HG02870 (cell line): ENCODE data around the gene LENG8.
"Not testable (repeated sequence)": the region's sequence is repeated elsewhere in the genome, so short reads cannot be mapped to it uniquely, and the experiment has no call there.

Experiments
- ATAC-seq: cut with Tn5 transposase; IDR thresholded peaks from one replicate; pipeline ENCODE4 v1.9.1; 2021; ENCODE audit warnings: mild to moderate bottlenecking, moderate library complexity; ENCODE audit not compliant: unreplicated experiment

Gene LENG8

DNA sequence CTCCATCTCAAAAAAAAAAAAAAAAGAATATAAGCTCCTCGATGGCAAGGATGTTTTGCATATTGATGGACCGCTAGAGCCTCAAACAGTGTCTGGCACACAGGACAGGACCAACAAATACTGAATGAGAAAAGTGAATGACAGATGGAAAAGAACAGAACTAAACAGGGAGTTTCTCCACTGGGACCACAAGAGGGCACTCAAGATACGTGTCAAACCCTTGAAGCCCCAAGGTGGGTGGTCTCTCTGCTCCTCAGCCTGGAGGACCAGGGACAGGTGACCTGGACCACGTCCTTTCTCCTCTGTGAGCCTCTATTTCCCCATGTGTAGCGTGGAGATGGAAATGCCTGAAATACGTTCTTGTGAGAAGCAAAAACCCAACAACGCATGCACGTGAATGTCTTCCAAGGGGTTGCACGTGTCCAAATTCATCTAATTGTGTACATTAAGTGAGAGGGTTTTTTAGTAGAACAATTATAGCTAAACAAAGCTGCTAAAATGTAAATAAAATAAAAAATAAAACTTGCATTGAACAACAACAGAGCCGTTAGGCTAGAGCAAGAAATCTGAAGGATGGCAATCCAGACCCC lies 29.8 kb downstream of the LENG8 start:
- ATAC-seq: no peak

DNA sequence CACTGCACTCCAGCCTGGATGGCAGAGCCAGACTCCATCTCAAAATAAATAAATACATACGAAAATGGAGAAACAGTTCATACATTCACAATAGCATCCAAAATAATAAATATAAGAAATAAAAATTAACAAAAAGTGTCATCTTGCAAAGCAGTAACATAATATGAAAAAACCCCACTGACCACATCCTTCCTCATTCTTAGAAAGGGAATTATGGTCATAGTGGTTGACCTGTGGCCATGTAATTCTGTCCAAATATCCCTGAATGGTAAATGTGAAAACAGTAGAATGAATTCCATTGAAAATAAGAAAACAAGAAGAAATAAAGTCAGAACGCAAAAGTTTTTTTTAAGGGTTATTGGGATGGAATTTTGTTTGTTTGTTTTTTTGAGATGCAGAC lies 31.1 kb downstream of the LENG8 start:
- no peak for ATAC-seq

DNA sequence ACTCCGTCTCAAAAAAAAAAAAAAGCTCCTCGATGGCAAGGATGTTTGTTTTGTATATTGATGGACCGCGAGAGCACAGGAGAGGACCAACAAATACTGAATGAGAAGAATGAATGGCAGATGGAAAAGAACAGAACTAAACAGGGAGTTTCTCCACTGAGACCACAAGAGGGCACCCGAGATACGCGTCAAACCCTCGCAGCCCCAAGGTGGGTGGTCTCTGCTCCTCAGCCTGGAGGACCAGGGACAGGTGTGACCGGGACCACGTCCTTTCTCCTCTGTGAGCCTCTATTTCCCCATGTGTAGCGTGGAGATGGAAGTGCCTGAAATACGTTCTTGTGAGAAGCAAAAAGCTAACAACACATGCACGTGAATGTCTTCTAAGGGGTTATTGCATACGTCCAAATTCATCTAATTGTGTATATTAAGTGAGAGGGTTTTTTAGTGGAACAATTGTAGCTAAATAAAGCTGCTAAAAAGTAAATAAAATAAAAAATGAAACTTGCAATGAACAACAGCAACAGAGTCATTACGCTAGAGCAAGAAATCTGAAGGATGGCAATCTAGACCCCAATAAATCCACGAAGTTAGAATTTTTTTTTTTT lies 32.4 kb downstream of the LENG8 start:
- ATAC-seq: no peak

DNA sequence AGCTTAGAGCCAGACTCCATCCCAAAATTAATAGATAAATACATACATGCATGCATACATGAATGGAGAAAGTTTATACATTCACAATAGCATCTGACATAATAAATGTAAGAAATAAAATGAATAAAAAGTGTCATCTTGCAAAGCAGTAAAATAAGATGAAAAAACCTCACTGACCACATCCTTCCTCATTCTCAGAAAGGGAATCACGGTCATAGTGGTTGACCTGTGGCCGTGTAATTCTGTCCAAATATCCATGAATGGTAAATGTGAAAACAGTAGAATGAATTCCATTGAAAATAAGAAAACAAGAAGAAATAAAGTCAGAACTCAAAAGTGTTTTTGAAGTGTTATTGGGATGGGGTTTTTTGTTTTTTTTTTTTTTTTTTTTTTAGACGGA lies 33.9 kb downstream of the LENG8 start:
- no peak for ATAC-seq

DNA sequence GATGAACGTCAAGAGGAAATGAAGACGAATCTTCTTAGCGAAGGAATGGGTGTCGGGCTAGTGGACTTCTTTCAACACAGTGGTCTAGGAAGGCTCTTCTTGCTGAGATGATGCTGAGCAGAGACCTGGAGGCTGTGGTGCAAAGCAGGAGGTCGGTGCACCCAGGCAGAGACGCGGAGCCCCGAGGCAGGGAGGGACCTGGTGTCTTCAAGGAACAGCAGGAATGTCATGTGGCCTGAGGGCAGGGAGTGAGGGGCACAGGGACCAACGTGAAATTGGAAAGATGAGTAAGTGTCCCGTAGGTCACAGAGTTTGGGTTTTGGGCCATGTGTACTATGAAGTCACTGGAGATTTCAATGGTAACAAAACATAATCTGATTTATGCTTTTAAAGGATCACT lies 35.5 kb downstream of the LENG8 start:
- ATAC-seq: no peak

DNA sequence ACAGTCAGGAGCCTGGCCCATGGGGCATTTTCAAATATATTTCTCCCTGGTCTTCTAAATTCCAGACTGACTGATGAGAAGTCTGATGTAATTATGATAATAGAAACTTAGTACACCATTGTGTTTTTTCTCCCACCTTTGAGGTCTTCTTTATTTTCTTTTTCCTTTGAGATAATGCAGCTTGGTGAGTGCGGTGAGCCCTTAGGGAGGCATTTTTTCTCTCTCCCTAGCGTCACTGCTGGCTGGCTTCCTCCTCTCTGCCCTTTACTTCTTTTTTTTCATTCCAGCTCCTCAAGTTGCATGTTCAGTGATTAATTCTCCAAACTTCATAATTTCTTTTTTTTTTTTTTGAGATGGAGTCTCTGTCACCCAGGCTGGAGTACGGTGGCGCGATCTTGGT lies 36.9 kb downstream of the LENG8 start:
- no peak for ATAC-seq

DNA sequence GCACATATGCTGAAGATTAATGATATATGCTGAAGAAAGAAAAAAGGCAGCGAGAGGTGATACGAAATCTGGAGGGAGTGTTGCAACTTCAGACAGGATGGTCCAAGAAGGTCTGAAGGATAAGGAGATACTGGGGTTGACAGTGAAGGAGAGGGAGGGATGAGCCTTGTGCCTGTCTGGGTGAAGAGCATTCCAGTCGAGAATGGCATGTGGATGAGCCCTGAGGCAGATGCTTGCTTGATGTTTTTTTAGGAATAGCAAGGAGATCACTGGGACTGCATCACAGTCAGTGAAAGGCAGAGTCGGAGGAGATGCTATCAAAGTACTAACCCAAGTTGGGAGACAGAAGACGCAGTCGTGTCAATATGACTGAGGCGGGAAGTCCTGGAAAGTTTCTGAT lies 40.3 kb downstream of the LENG8 start:
- no peak for ATAC-seq

DNA sequence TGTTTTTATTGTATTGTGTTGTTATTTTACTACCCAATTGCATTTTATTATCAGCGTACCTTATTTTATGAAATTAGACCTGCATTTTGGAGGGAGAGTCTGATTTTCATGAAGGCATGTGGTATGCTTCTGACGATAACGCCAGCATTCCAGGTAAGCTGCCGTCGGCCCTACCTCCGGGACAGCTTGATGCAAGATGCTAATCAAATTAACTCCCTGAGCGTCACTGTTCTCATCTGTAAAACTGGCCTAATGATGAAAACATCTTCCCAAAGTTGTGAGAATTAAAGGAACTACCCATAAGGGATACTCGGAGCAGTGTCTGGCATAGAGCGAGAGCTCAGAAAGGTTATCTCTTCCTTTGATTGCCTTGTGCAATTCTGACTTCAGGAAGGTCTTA lies 40.8 kb downstream of the LENG8 start:
- no peak for ATAC-seq

DNA sequence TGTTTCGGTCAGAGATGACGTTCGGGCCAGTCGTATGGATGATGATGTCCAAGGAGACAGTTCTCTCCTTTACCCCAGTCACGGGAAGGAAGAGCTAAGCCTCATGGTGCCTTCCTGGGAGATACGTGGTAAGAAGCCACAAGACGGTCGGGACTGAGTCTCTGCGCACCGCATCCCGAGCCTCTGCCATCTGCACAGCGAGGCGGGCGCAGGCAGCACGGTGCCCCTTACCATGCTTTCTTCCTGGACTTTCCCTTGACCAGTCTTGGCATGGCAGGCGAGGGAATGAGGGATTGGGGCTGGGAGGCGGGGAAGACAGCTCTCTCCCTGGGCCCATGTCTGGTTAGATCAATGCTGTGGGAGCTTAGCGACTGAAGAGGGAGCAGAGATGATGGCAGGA lies 43.6 kb downstream of the LENG8 start:
- ATAC-seq: no peak

DNA sequence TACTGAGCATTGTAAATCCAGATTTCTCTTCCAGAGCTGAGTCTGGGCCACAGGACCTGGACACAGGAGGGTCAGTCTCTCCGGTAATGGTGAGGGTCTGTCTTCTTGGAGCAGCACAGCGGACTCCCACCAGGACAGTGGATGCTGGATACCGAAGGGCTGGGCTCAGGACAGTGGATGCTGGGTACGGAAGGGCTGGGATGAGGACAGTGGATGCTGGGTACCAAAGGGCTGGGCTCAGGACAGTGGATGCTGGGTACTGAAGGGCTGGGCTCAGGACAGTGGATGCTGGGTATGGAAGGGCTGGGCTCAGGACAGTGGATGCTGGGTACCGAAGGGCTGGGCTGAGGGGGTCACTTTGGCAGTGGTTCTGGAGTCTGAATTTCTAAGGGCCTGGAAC lies 44.1 kb downstream of the LENG8 start:
- not testable (repeated sequence) for ATAC-seq

DNA sequence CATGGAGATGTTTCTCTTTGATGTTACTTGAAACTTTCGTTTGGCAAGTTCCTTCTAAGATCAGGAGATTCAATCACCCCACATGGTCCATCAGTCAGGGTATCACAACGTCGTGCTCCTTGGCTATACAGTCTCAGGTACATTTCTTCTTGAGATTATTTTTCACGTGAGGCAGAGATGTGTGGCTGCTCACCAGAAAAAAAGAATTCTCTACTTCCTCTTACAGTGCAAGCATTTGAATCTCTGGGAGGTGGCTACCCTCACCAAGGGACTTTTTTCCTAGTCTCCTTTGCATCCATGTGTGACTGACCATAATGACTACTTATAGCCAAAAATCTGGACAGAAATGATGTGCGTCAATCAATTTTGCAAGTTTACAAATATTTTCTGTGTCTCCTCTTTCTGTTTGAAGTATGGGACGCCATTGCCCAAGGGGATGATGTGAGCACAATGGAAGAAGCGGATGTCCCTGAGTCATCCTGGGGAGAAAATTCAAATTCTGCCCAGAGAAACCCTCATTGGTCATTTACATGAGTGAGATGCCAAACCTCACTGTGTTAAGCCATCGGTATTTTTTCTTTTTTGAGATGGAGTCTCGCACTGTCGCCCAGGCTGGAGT lies 45.1 kb downstream of the LENG8 start:
- no peak for ATAC-seq

DNA sequence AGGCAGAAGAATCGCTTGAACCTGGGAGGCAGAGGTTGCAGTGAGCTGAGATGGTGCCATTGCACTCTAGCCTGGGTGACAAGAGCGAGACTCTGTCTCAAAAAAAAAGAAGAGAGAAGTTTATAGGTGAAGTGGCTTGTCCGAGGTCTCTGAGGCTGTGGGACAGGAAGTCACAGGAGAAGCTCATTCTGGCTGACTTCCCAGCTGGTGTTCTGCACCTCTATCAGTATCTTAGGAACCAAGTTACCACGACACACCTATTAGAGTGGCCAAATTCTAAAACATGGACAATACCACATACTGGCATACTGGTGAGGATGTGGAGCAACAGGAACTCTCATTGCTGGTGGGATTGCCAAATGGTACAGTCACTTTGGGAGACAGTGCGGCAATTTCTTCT lies 46.3 kb downstream of the LENG8 start:
- not testable (repeated sequence) for ATAC-seq

DNA sequence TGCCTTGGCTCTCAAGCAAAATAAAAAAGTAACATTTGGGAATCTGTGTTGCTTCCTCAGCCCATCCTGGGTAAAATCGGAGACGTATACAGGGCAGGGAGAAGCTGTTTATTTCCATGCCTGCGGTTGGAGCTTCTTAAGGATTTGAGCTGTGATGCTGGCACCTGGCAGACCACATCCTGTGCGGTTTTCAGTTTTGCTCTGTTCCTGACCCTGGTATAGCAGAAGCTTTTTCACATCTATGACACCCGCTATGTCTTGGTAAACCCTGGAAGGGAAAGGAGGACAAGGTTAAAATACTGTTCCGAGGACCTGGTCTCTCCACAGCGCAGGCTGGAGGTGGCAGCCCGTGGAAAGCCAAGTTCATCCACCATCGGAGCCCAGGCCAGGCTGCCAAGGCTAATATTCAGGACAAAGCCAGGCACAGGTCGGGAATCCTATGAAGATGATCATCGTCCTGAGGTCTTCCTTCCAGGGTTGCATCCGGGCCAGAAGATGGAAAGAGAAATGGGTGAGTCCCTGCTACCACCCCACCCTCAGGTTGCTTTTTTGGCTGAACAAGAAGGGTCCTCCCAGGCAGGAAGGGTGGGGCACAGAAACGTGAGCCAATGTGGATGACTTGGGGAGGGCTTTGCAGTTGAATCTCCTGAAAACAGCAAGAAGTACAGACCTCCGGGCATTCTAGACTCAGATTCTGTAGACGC lies 48.9 kb downstream of the LENG8 start:
- ATAC-seq: not testable (repeated sequence)

DNA sequence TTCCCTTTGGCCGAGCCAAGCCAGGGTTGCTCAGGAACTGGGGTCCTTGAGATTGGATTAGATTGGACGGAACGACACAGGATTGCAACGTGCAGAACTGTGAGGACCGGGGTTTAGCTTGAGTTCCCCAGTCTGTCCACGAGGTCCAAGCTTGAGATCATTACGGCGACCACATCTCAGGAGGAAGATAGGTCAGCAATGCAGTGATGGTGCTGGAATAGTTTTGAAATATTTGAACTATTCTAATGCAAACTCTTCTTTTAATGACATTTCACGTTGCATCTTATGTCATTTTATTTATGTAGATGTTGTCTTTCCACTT lies 49.4 kb downstream of the LENG8 start:
- ATAC-seq: not testable (repeated sequence)

DNA sequence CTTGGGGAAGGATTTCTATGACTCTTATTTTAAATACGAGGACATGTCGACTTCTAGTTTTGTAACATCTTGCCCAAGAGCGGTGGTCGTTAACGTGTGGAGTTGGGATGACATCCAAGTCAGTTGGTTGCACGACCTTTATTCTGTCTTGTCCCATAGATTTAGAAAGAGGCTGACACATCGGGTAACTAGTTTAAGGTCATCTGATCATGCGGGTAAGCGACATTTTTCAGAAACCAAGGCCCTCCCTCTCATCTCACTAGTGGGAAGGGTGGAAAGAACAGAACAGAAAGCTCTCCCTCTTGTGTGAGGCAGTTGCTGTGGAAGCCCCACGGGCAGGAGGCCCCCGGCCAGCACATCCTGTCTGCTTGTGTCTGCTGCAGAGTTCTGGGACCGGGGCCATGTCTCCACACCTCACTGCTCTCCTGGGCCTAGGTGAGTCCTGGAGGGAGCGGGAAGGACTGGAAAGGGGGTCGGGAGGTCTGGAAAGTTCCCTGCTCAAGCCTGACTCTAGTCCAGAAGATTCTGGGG lies 53.6 kb downstream of the LENG8 start, which contains the start of gene LAIR2:
LAIR2 (plus strand) TSS at position 314 of the 531 bp plus-strand sequence; CDS start at position 402, 88 bp downstream.
- no peak for ATAC-seq

DNA sequence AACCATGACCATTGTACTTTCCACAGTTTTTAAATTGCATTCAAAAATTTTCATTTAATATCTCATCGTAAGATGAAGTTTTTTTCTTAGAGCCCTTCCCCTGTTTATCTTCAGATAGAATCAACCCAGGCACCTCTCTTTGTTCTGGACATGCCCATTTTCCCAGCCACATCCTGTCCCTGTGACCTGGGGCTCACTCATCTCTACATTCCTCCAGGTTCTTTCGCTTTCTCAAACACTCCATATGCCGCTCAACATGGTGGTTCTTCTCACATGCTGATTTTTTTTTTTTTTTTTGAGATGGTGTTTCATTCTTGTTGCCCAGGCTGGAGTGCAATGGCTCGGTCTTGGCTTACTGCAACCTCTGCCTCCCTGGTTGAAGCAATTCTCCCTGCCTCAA lies 56.5 kb downstream of the LENG8 start:
- not testable (repeated sequence) for ATAC-seq

DNA sequence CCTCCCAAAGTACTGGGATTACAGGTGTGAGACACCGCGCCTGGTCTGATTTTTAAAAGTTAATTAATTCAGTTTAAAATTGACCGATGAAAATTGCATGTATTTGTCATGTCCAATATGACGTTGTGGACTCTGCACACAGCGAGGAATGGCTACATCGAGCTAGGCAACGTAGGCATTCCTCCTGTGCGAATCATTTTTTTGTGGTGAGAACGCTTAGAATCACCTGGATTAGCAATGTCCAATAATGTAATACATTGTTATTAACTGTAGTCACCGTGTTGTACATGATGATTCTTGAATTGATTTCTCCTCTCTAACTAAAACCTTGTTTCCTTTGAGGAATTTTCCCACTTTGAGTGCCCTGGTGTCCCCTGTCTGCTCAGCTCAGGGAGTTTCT lies 57.1 kb downstream of the LENG8 start:
- ATAC-seq: no peak

DNA sequence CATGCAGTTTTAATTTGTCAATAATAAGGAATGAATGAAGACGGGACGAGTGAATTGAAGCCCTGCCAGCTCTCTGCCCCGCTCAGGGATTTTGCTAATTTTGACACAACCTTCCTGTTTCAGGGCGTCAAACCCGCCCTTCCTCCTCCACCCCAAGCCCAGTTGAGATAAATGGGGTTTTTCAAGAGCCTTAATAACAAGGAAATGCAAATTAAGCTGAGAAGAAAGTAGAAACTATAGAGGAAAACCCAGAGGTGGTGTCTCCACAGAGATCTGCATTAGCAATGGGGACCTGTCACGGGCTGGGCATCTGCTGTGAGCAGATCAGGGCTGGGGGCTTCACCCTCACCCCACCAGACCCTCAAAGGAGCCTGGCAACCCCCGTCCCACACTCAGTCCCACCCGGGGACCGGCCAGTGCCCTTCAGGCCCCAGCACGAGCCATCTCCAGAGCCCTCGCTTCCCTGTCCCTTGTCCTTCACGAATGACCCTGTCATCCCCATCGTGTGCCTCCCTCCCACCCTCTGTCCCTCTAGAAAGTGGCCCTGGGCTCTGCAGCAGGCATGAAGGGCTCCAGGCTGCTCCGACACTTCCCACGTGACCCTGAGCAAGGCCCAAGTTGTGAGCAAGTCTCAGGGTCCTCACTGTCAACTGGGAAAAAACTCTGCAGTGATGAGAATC lies 58.2 kb downstream of the LENG8 start:
- not testable (repeated sequence) for ATAC-seq

DNA sequence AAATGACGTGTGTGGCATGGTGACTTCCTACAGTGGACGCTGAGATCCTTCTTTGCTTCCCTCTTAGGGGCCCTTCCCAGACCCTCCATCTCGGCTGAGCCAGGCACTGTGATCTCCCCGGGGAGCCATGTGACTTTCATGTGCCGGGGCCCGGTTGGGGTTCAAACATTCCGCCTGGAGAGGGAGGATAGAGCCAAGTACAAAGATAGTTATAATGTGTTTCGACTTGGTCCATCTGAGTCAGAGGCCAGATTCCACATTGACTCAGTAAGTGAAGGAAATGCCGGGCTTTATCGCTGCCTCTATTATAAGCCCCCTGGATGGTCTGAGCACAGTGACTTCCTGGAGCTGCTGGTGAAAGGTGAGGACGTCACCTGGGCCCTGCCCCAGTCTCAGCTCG lies 58.8 kb downstream of the LENG8 start:
- ATAC-seq: no peak

DNA sequence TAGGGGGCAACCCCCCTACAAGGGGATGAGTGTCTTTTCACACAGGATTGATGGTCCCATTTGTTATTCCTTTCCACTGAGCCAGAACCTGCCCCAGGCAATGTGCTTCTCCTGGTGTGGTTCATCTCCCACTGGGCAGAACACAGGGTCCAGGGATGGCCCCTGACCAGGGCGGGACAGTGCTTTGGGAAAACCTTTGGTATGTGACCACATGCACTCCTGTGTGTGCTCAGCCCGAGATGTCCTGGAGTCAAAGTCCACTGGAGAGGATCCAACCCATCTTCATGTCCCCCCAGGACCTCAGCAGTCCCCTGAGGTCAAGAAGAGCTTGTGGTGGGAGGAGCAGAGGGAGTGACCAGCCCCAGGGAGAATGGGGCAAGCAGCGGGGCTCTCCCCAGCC lies 59.5 kb downstream of the LENG8 start:
- ATAC-seq: not testable (repeated sequence)
